AG08395 (cell line): ENCODE measurements around the gene SLC15A2.
"Not testable (repeated sequence)": the region's sequence is repeated elsewhere in the genome, so short reads cannot be mapped to it uniquely, and the experiment has no call there.

Experiments used
- DNase-seq: peaks from one replicate; pipeline ENCODE4 v3.0.0; 2012; ENCODE audit warnings: mixed read lengths, low spot score

SLC15A2 gene, protein sequence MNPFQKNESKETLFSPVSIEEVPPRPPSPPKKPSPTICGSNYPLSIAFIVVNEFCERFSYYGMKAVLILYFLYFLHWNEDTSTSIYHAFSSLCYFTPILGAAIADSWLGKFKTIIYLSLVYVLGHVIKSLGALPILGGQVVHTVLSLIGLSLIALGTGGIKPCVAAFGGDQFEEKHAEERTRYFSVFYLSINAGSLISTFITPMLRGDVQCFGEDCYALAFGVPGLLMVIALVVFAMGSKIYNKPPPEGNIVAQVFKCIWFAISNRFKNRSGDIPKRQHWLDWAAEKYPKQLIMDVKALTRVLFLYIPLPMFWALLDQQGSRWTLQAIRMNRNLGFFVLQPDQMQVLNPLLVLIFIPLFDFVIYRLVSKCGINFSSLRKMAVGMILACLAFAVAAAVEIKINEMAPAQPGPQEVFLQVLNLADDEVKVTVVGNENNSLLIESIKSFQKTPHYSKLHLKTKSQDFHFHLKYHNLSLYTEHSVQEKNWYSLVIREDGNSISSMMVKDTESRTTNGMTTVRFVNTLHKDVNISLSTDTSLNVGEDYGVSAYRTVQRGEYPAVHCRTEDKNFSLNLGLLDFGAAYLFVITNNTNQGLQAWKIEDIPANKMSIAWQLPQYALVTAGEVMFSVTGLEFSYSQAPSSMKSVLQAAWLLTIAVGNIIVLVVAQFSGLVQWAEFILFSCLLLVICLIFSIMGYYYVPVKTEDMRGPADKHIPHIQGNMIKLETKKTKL

DNA sequence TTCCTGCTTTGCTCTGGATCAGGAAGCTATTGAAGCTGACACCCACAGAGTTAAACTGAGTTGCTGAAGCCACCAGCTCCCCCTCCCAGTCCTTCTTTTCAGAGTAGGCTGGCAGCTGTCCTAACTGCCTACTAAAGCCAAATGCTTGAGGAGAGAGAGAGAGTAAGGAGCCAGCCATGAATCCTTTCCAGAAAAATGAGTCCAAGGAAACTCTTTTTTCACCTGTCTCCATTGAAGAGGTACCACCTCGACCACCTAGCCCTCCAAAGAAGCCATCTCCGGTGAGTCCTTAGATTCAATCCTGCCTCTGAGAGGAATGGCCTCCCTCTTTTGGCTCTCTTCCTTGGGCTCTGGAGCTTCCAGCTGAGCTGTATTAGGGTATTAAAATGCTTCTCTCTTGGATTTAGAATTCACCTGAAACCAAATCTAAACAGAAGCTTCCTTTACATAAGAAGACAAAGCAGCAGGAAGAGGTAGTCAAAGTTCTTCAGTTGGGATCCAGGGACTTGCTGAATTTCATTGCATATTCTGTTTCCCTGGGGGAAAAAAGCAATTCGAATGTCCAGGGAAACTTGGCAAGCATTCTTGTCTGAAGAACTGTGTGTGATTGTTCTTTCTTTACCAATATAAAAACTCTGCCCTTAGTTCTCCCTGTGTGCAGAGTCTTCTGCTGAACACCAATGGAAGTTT is at the start of gene SLC15A2:
SLC15A2 (plus strand) TSS at position 101 of the 690 bp plus-strand sequence; CDS start at position 177, 76 bp downstream.
- DNase-seq = no peak

DNA sequence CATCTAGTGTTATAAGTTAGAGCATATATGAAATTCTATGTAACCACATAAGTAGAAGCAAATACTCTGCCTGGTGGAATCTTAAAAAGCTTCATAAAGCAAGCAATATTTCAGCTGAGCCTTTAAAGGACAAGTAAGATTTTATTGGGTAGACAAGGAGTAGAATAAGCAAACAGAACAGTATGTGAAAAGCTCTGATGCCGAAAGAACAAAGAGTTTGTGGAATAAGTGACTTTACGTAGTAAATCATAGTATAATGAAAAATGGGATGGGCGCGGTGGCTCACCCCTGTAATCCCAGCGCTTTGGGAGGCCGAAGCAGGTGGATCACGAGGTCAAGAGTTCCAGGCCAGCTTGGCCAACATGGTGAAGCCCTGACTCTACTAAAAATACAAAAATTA is 49.3 kb upstream of the SLC15A2 start:
- DNase-seq = no peak

DNA sequence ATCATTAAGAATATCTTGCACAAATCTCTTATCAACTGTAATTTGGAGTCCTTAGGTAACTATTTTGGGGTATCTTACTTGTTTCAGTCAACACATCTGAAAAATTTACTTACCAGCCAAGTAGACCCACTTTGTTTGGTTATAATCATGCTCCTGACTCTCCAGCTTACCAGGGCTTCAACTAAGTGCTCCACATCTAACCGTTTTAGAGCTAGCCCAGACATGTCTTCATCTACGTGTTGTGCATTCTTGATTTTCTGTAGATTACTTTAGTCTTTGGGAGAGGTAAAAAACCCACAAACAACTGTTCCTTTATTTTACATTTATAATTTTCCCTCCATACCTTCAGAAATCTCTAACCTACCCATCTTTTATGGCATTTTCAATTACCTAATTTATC is 41.9 kb upstream of the SLC15A2 start:
- no peak for DNase-seq

DNA sequence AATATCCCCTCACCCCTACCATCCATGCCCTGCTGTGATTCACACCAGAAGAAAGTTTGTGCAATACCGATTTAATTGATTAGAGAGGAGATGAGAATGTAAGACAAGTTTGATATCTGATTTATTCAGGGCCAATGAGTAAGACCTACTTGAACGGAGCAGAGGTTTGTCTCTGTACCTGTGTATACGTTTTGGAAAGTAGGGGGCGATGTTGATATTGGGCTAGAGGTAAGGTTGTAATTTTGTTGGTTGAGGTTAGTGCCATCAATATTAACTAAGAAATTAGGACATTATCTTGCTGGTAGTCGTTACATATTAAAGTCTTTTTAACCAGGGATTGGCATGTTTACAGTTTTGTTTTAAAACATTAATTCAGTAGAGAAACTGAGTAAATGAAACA is 38.6 kb upstream of the SLC15A2 start:
- DNase-seq = no peak

DNA sequence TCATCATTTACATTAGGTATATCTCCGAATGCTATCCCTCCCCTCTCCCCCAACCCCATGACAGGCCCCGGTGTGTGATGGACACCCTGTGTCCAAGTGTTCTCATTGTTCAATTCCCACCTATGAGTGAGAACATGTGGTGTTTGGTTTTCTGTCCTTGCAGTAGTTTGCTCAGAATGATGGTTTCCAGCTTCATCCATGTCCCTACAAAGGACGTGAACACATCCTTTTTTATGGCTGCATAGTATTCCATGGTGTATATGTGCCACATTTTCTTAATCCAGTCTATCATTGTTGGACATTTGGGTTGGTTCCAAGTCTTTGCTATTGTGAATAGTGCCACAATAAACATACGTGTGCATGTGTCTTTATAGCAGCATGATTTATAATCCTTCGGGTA is 36.4 kb upstream of the SLC15A2 start:
- not testable (repeated sequence) for DNase-seq

DNA sequence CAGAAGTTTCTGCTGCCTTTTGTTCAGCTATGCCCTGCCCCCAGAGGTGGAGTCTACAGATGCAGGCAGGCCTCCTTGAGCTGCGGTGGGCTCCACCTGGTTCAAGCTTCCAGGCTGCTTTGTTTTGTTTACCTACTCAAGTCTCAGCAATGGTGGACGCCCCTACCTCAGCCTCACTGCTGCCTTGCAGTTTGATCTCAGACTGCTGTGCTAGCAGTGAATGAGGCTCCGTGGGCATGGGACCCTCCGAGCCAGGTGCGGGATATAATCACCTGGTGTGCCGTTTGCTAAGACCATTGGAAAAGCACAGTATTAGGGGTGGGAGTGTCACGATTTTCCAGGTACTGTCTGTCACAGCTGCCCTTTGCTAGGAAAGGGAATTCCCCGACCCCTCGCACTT is 31.0 kb upstream of the SLC15A2 start:
- not testable (repeated sequence) for DNase-seq

DNA sequence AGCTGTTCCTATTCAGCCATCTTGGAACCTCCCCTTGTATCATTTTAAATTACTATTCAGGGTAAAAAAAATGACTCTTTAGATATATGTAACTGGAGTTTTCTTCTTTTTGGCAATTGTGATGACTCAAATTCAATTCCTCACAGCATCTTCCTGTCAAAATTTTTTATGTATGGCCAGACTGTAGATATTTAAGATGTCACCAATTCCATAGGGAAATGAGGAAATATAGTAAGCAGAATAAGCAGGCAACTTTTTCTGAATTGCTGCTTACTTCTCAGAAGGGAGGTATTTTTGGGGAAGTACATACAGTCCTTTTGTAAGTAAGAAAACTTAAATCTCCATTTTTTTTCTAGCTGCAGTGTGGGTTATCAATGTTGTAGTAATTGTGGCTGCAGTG is 30.4 kb upstream of the SLC15A2 start:
- no peak for DNase-seq

DNA sequence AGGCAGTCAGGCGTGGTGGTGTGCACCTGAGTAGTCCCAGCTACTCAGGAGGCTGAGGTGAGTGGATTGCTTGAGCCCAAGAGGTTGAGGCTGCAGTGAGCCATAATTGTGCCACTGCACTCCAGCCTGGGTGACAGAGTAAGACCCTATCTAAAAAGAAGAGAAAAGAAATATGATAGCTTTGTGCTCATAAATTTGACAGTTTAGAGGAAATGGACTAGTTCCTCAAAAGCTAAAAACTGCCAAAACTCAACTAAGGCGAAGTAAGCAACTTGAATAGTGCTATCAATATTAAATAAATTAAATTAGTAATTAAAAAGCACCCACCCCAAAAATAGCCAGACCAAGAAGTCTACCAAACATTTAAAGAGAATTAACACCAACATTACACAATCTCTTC is 24.5 kb upstream of the SLC15A2 start:
- no peak for DNase-seq

DNA sequence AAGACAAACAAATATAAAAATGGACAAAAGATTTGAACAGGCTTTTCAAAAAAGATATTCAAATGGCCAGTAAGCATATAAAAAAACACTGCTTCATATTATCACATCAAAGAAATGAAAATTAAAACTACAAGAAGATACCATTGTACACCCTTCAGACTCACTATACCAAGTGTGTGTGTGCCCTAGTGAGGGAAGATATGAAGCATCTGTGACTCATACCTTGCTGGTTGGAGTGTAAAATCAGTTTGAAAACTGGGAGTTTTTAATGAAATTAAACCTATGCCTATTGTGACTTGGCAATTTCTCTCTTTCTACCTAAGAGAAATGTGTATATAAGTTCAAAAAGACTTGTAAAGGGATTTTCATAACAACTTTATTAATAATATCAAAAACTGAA is 23.5 kb upstream of the SLC15A2 start:
- DNase-seq = no peak

DNA sequence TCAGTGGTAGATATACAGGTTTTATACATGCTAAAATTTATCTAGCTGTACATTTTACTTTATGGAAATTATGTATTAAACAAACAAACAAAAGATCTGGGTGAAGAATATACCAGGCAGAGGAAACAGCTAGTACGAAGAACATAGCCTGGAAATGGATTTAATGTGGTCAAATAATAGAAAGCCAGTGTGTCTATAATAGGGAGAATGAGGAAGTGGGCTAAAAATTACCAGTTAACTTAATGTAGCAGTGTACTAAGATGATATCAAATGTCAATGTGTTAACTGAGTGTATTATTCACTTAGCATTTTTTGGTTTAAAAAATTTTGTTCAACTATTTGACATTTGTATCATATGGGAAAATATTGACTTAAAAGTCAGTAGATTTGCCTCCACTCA is 22.8 kb upstream of the SLC15A2 start:
- no peak for DNase-seq

DNA sequence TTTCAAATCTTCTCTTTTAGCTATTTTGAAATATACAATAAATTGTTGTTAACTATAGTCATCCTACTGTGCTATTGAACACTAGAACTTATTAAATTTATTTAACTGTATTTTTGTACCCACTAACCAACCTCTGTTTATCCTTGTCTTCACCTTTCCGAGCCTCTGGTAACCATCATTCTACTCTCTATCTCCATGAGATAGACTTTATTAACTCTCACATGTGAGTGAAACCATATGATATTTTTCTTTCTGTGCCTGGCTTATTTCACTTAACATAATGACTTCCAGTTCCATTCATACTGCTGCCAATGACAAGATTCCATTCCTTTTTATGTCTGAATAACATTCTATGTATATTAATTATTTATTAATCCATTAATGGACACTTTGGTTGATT is 15.8 kb upstream of the SLC15A2 start:
- no peak for DNase-seq

DNA sequence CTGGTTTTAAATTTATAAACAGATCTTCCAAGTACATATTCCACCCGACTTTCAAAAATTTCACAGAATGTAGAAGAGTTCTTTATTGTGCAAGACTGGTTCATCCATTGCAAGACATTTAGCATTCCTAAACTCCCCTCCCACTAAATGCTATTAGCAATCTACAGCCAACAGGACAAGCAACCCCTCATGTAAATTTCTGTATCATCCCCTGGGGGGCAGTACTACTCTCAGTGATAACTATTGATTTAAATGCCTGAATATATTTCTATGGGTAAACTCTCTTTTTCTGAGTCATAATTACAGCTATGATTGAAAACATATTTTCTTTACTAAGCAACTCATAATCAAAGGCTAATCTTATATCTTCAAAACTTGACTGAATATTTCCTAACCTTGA is 10.7 kb upstream of the SLC15A2 start:
- DNase-seq = peak; percentile 7

DNA sequence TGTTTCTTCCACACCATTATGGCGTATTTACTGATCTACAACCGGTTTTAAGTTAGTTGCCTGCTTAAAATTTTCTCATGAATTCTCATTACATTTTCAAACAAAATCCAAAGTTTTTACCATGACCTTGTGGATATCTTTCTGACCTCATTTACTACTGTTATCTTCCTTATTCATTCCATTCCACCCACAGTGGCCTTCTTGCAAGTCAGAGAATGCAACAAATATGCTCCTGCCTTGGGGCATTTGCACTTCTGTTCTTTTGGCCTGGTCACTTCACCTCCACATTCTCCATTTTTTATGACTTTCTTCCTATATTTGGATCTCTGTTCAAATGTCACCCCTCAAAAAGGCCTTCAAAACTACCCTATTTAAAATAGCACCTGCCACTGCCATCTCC is 8.8 kb upstream of the SLC15A2 start:
- DNase-seq = no peak

DNA sequence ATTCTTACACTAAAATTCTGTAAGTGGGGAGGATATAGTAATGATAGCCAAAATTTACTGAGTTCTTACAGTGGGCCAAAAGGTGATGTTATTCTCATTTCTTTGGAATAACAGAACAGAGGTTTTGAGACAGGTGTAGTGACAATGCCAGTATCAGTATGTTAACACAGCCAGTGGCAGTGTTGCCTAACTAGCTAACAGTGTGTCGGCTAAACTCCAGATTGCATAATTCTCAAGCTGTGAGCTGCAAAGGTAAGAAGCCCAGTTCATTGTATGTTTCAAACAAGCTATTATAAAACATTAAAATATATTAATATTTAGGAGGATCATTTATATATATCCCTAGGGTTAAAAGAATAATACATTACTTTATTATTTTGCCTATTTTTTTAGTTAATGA is 920 bp downstream of the SLC15A2 start:
- DNase-seq = no peak

DNA sequence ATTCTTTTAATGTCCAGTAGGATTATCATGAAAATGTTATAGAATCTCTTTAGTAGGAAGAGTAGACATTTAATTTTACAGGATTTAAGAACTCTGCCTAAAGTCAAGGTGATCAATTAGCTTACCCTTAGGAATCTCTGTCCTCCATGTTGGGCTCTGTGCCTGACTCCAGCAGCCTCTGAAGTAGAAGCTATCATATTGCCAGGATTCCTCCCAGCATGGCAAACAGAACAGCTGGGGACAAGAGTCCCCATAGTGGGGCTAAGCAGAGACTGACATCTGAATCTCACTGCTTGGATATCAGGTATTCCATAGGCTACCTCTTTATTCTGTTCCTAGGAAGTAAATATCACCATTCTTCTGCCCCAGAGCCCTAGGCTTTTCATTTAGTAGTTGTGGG is 1.5 kb downstream of the SLC15A2 start:
- no peak for DNase-seq

DNA sequence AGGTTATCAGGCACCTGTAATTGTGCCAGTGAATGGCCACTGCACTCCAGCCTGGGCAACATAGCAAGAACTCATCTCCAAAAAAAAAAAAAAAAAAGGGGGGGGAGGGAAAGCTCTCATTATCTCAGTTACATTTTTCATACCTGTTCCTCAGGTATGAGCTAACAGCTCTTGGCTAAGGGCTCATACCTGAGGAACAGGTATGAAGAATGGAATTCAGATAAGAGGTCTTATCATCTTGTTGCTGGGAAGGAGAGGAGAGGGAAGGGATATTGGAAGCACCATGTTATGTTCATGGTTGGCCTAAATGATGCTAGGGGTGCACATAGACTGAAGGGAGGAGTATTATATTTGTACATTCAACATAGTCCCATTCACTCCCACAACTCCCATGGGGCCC is 2.6 kb downstream of the SLC15A2 start:
- DNase-seq = no peak

DNA sequence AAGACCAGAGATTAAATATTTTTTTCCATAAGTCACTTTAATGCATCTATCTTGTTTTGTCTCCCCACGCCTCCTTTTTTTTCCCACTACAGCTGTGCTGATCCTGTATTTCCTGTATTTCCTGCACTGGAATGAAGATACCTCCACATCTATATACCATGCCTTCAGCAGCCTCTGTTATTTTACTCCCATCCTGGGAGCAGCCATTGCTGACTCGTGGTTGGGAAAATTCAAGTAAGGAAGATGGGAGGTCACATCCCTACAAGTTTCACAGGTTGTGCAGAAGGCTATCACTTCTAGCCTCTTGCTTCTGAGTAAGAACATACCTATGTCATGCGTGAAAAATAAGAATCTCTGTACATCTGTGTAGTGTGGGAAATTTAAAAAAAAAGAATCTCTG is 3.1 kb downstream of the SLC15A2 start:
- DNase-seq = no peak

DNA sequence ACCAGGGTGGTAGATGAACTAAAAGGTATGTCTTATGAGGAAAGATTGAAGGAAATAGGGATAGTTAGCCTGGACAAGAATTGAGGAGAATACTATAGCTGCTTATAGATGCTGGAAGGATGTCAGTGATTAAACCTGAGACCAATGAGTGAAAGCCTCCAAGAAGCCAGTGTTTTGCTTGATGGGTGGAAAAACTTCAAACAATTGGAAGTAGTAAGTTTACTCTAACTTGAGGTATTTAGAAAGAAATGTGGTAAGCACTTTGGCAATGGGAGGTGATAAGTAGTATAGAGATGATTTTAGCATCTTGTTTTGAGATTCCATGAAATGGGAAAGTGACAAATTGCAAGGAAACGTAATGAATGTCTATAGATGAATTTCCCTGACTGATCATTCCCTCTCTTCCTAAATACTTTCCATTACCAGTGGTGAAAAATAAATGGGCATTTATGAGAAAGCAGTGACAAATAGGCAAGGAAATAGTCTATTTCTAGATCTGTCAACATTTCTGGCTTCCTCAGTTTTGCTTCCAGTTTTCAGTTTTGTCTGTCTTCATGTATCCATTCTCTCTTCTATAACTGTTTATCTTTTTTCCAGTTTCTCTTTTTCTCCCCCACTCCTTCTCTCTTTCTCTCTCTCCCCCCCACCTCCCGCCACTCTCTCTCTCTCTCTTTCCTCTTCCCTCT is 19.2 kb downstream of the SLC15A2 start:
- no peak for DNase-seq

DNA sequence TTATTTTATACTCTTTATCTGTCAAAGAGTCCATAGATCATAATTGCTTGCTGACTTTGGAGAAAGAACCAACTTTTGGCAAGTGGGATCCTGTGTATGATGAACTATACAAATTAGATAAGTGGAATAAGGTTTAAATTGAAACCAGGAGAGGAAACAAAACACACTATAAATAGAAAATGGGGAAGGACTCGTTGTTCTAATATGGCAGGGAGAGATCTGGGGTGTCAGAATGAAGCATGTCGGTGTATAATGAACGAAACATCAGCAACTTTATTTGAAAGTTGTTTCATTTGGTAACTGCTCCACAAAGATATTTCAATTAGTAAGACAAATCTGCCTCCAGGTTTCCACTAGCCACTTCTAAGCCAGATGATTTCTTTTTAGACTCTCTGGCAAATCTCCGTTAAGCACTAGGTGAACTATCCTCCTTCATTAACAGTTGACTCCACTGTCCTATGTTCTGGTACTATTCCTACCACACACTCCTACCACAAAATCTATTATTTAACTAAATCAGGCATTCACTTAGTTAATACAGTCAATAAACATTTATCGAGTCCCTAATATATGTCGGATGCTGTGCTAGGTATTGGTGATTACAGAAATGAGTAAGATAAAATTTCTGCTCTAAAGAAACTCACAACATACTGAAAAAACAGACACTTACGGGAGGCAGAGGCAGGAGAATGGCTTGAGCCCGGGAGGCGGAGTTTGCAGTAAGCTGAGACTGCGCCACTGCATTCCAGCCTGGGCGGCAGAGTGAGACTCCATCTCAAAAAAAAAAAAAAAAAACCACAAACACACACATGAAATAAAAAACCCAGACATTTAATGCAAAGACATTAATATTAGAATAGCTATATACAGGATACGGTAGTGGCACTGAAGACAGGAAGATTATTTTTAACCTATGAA is 20.1 kb downstream of the SLC15A2 start:
- no peak for DNase-seq

DNA sequence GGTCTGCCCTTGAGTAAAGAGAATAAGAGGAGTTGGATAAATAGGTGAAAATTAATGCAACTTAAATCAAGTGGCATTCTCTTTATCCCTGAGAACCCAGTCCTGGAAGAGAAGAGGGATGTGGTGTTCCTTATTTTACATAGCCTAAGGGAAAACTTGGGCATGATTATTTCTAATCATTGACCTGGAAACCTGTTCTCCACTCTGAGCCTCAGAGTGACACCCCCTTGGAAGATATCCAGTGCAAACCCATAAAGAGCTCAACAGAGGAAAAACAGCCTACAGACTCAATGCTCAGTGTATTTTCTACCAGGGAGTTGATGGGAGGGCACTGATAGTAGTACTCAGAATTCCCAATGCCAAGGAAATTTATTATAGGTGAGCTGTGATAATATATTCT is 22.0 kb downstream of the SLC15A2 start:
- no peak for DNase-seq

DNA sequence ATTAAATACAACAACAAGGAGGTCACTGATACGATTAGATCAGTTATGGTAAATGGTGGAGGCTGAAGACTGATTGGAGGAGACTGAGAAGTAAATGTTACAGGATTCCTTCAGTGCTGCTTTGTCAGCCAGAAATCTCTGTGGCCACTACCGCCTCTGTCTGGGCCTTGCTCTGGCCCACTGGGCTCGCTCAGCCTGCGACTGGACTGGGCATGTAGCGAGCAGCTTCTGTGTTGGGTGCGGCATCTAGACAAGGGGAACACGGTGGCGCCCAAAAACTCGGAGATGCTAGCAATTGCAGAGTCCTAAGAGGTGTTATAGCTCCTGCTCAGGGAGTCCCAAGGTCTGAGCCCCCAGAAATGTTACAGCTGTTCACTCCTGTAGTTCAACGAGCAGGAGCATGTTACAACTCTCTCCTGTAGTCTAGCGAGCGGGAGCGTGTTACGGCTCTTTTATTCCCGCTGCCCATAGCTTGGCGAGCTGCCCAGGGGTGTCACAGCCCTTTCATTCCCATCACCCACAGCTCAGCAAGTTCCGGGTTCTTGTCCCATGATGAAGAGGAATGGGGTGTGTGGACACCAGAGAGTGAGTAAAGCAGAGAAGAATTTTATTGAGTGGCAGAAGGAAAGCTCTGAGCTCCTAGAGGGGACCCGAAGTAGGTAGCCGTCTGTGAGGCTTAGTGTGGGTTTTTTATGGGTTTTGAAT is 24.7 kb downstream of the SLC15A2 start:
- DNase-seq = no peak
